Inflammatory macrophage treated with lipopolysaccharide for 4 hours (primary cell): ENCODE data around the gene EIF1.

Experiments
- DNase-seq: peaks from one replicate; pipeline ENCODE4 v3.0.0-alpha.2; 2020

Gene EIF1

GRCh38 chr17:41738077-41738800 lies 49.6 kb downstream of the EIF1 start:
- DNase-seq, result peak; percentile 67

DNA sequence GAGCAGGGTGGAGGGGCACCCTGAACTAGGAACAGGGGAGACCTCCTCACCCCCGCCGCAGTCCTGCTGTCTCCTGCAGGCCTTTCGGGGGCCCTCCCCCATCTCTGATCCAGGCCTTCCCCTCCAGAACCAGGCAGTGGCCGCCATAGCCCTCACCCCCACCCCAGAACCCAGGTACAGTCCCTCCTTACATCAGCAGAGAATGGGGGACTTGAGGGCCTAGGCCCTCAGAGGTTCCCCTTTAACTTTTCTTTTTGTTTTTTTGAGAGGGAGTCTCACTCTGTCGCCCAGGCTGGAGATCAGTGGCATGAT lies 50.1 kb downstream of the EIF1 start:
- no peak for DNase-seq

- DNase-seq, result no peak
Measured at GRCh38 chr17:41739661-41740352, 51.1 kb downstream of the EIF1 start.

- DNase-seq, result no peak
Measured at GRCh38 chr17:41740506-41740905, 51.8 kb downstream of the EIF1 start.

- no peak for DNase-seq
Measured at GRCh38 chr17:41741709-41742108, 53.0 kb downstream of the EIF1 start.
